CD14-positive monocyte (primary cell): ENCODE results near the gene ITGA6. TPM values are rescaled to one million over a fixed set of nuclear protein-coding genes. Genes with fewer than 3 reads are reported as not detected.

Source experiments
- DNase-seq, 3 donors: peaks; one replicate each; pipeline ENCODE4 v3.0.0-alpha.2; 2011 to 2022
- H2AFZ ChIP-seq: 2 replicates; pipeline ENCODE4 v1.6.0; 2012; ENCODE audit warnings: mild to moderate bottlenecking, low read depth, low read length, inconsistent platforms; ENCODE audit not compliant: insufficient read depth, poor library complexity, severe bottlenecking
- H3K27ac ChIP-seq, 2 donors: 1 replicate in 1 of 2; 2 replicates in 1 of 2; pipeline ENCODE4 v1.5.1; 2012 to 2013; ENCODE audit warnings: low read length in 2 of 2, control low read depth in 1 of 2, inconsistent platforms in 1 of 2, low read depth in 1 of 2, mild to moderate bottlenecking in 1 of 2
- H3K27me3 ChIP-seq, 2 donors: one replicate each; pipeline versions ENCODE4 v1.6.0 to v1.6.1; 2011 to 2013; ENCODE audit warnings: low read length in 2 of 2; ENCODE audit not compliant: control insufficient read depth in 2 of 2, insufficient read depth in 2 of 2
- H3K36me3 ChIP-seq, 2 donors: replicated peaks in 1 of 2; 1 replicate in 1 of 2; 2 replicates in 1 of 2; pipeline versions ENCODE4 v1.5.1 to v1.6.1; 2012 to 2013; ENCODE audit warnings: low read length in 2 of 2, control low read depth in 1 of 2, inconsistent platforms in 1 of 2, mild to moderate bottlenecking in 1 of 2; ENCODE audit not compliant: insufficient read depth in 2 of 2, control insufficient read depth in 1 of 2
- H3K4me1 ChIP-seq, 2 donors: 1 replicate in 1 of 2; 2 replicates in 1 of 2; pipeline versions ENCODE4 v1.5.1 to v1.6.1; 2012 to 2013; ENCODE audit warnings: low read length in 2 of 2, control low read depth in 1 of 2, inconsistent platforms in 1 of 2, mild to moderate bottlenecking in 1 of 2, moderate library complexity in 1 of 2; ENCODE audit not compliant: insufficient read depth in 2 of 2, control insufficient read depth in 1 of 2
- H3K4me2 ChIP-seq: replicated peaks from 2 replicates; pipeline ENCODE3; 2012; ENCODE audit warnings: low read length, moderate library complexity, mild to moderate bottlenecking; ENCODE audit not compliant: poor library complexity, severe bottlenecking; ENCODE audit errors: extremely low read depth
- H3K4me3 ChIP-seq, 3 experiments: fragments of 200-600 bp in 1 of 3; sonication (generic) in 1 of 3; replicated peaks in 1 of 3; 1 replicate in 2 of 3; 2 replicates in 1 of 3; pipeline ENCODE4 v1.5.1; 2011 to 2013; ENCODE audit warnings: low read length in 3 of 3, mild to moderate bottlenecking in 3 of 3, control low read depth in 2 of 3, low read depth in 2 of 3, inconsistent platforms in 1 of 3, moderate library complexity in 1 of 3
- H3K79me2 ChIP-seq: 2 replicates; pipeline ENCODE4 v1.6.0; 2012; ENCODE audit warnings: mild to moderate bottlenecking, control low read depth, inconsistent platforms, low read length, moderate library complexity; ENCODE audit not compliant: insufficient read depth
- H3K9ac ChIP-seq: 2 replicates; pipeline ENCODE4 v1.6.0; 2017; ENCODE audit warnings: low read length, mild to moderate bottlenecking; ENCODE audit not compliant: insufficient read depth, poor library complexity, severe bottlenecking
- H3K9me3 ChIP-seq, 2 donors: replicated peaks in 1 of 2; 1 replicate in 1 of 2; 2 replicates in 1 of 2; pipeline versions ENCODE4 v1.5.1 to v1.6.1; 2012 to 2013; ENCODE audit warnings: low read length in 2 of 2, control low read depth in 1 of 2; ENCODE audit not compliant: control insufficient read depth in 1 of 2, insufficient read depth in 1 of 2
- H4K20me1 ChIP-seq: 2 replicates; pipeline ENCODE4 v1.6.0; 2012; ENCODE audit warnings: mild to moderate bottlenecking, low read length, control low read depth, moderate library complexity; ENCODE audit not compliant: insufficient read depth
- H3K27ac Mint-ChIP-seq, 7 donors: one replicate each; pipeline ENCODE4 v1.8.0; 2020; ENCODE audit warnings: mild to moderate bottlenecking in 7 of 7, mixed read lengths in 7 of 7, moderate library complexity in 6 of 7, inconsistent platforms in 2 of 7
- H3K27me3 Mint-ChIP-seq, 3 donors: one replicate each; pipeline ENCODE4 v1.8.0; 2021 to 2022; ENCODE audit warnings: low read depth in 3 of 3, mild to moderate bottlenecking in 3 of 3, mixed read lengths in 3 of 3, moderate library complexity in 3 of 3, inconsistent platforms in 1 of 3
- H3K36me3 Mint-ChIP-seq, 2 donors: one replicate each; pipeline ENCODE4 v1.8.0; 2020; ENCODE audit warnings: mixed read lengths in 2 of 2, inconsistent platforms in 1 of 2, mild to moderate bottlenecking in 1 of 2
- H3K4me1 Mint-ChIP-seq: one replicate; pipeline ENCODE4 v1.8.0; 2020; ENCODE audit warnings: mild to moderate bottlenecking, mixed read lengths
- H3K4me3 Mint-ChIP-seq, 2 donors: one replicate each; pipeline ENCODE4 v1.8.0; 2020; ENCODE audit warnings: mild to moderate bottlenecking in 2 of 2, mixed read lengths in 2 of 2, moderate library complexity in 1 of 2
- H3K9me3 Mint-ChIP-seq, 7 donors: one replicate each; pipeline ENCODE4 v1.8.0; 2020 to 2022; ENCODE audit warnings: mixed read lengths in 7 of 7, mild to moderate bottlenecking in 6 of 7, moderate library complexity in 6 of 7, inconsistent platforms in 2 of 7
- WGBS: methylation state at CpG from one replicate; pipeline ENCODE4 v1.1.5; 2013; ENCODE audit warnings: missing lambda C conversion rate; ENCODE audit not compliant: insufficient coverage; 5-methylcytosine and 5-hydroxymethylcytosine counted together
- intact Hi-C, 2 donors: fragments of 100-400 bp; cut with micrococcal nuclease; formaldehyde crosslinking; loops; one replicate each; pipeline versions ENCODE4 v1.15.0 to v1.15.1; 2023
- polyA plus RNA-seq, 3 donors: library from polyadenylated mRNA; depleted of rRNA in 1 of 3; unstranded in 2 of 3; stranded (reverse) in 1 of 3; fragments of 300-500 nt in 2 of 3; fragments of >200 nt in 1 of 3; fragmentation: Illumina TruSeq in 2 of 3; gene quantifications; 1 replicate in 2 of 3; 2 replicates in 1 of 3; pipeline ENCODE4 v1.2.3, GENCODE V29; 2012 to 2021
- TF ChIP-seq, protein P1 (sequence below): fragments of 200-600 bp; IDR thresholded peaks from one replicate; pipeline ENCODE4 v1.8.0; 2022; ENCODE audit warnings: antibody characterized with exemption, mild to moderate bottlenecking

ITGA6 gene
- polyA plus RNA-seq, 3 donors = 0.01 to 0.36 (median 0.20) TPM

DNA sequence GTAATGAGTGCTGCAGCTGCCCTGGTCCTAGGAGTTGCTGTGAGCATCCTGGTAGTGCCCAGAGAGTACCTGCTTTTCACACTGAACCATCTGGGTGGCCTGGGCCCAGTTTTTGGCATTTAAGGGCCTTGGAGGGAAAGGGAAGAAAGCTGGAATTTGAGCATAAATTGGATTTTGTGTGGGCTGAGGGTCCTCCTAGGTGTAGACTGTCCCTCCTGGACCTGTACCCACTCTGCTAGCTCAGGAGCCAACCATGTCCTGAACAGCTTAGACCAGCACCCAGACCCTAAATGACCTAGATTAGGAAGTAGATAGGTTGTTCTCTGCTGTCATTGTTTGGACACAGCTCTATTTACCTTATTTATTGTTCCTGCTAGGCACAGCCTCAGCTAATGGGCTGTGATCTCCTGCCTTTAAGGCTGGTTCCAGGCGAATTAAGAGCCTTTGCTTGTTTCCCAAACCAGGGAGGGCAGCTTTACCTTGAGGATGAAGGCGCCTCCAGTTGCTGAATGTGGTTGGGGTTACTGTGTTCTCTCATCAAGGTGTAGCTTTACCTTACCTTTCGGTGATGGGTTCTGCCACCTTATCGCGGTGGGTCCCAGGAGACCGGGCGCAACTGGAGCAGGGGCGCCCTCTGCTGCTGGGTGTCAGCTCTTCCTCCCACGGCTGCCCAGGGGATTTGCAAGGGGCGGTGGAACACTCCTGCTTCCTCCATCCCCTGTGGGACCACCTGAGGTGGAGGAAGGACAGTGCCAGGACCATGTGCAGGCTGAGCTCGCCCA, 34.4 kb downstream of the ITGA6 start:
- Histone ChIP-seq H2AFZ (no peak overlapping the region), H3K27me3 (no peaks in the 10 kb centered on the region), H3K4me1 (peaks cover 35 to 44% of the 10 kb centered on the region in 2 donors), H3K36me3 (no peaks in the 10 kb centered on the region), H3K9me3 (no peaks in the 10 kb centered on the region), H3K9ac (no peak overlapping the region), H3K27ac (no peak overlapping the region), H4K20me1 (no peaks in the 10 kb centered on the region), H3K79me2 (no peaks in the 10 kb centered on the region), H3K4me3 (no peak overlapping the region), H3K4me2 (peak overlapping the region; percentile 18)
- peak overlapping the region in 3 of 7 donors; percentile 11 to 53 (median 48) for H3K27ac Mint-ChIP-seq
- peaks cover 51% of the 10 kb centered on the region for H3K4me1 Mint-ChIP-seq
- no peaks in the 10 kb centered on the region for H3K36me3 Mint-ChIP-seq
- 12% methylated on average over 8 of the region's 11 CpGs for WGBS
- no peaks in the 10 kb centered on the region for H3K9me3 Mint-ChIP-seq
- H3K4me3 Mint-ChIP-seq = peak overlapping the region in 1 of 2 donors; percentile 51
- H3K27me3 Mint-ChIP-seq = peaks cover 2 to 12% (median 4%) of the 10 kb centered on the region in 3 donors
- TF ChIP-seq, protein P1, sequence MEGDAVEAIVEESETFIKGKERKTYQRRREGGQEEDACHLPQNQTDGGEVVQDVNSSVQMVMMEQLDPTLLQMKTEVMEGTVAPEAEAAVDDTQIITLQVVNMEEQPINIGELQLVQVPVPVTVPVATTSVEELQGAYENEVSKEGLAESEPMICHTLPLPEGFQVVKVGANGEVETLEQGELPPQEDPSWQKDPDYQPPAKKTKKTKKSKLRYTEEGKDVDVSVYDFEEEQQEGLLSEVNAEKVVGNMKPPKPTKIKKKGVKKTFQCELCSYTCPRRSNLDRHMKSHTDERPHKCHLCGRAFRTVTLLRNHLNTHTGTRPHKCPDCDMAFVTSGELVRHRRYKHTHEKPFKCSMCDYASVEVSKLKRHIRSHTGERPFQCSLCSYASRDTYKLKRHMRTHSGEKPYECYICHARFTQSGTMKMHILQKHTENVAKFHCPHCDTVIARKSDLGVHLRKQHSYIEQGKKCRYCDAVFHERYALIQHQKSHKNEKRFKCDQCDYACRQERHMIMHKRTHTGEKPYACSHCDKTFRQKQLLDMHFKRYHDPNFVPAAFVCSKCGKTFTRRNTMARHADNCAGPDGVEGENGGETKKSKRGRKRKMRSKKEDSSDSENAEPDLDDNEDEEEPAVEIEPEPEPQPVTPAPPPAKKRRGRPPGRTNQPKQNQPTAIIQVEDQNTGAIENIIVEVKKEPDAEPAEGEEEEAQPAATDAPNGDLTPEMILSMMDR = peak; percentile 96
- intact Hi-C loops = loop anchor here in 1 of 2 donors (2.0 to 10.0 kb wide), 3 partner anchors 289 to 889 kb away; no protein-coding TSS in a partner anchor
- DNase-seq = peak; percentile 31 to 55 (median 46)

DNA sequence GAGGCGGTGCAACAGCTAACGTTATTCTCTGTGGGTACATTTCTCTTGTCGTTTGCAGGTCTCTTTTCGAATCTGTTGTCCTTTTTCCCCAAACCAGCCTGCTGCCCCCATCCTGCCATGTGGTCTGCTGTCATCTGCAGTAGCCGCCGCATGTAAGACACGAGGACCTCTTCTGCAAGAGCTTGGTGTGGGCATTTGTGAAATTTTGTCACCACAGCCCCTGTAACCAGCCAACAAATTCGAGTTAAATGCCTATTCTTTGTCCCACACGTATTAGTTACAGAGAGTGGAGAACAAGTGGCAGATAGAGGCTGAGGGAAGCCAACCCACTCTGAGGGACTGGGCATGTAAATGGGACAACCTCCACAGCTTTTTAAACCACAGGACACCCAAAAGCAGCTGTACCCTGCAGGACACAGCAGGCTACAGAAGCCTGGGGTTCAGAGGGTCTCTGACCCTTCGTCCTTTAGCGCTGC, 35.0 kb downstream of the ITGA6 start:
- Histone ChIP-seq H3K9ac (no peak overlapping the region), H3K4me3 (no peak overlapping the region), H3K9me3 (no peaks in the 10 kb centered on the region), H2AFZ (no peak overlapping the region), H3K79me2 (no peaks in the 10 kb centered on the region), H4K20me1 (no peaks in the 10 kb centered on the region), H3K36me3 (no peaks in the 10 kb centered on the region), H3K27ac (no peak overlapping the region), H3K27me3 (no peaks in the 10 kb centered on the region), H3K4me2 (peak overlapping the region; percentile 18), H3K4me1 (peaks cover 35 to 44% of the 10 kb centered on the region in 2 donors)
- no peak for DNase-seq
- no peak overlapping the region for H3K27ac Mint-ChIP-seq
- H3K4me1 Mint-ChIP-seq = peaks cover 51% of the 10 kb centered on the region
- H3K9me3 Mint-ChIP-seq = no peaks in the 10 kb centered on the region
- TF ChIP-seq, protein P1 = peak; percentile 66
- H3K36me3 Mint-ChIP-seq = no peaks in the 10 kb centered on the region
- 27% methylated on average over 7 of the region's 11 CpGs for WGBS
- H3K4me3 Mint-ChIP-seq = no peak overlapping the region
- intact Hi-C loops = loop anchor here in 1 of 2 donors (2.0 to 10.0 kb wide), 3 partner anchors 290 to 890 kb away; no protein-coding TSS in a partner anchor
- H3K27me3 Mint-ChIP-seq = peaks cover 0 to 12% (median 4%) of the 10 kb centered on the region in 3 donors
